Left lung (tissue), 10 donors: ENCODE results near the gene SLC6A19. TPM values are rescaled to one million over a fixed set of nuclear protein-coding genes. Genes with fewer than 3 reads are reported as not detected.
A peak's percentile ranks its signal among the peaks of the same experiment; 100 is the strongest.
"Not testable (repeated sequence)": the region's sequence is repeated elsewhere in the genome, so short reads cannot be mapped to it uniquely, and the experiment has no call there.

Source experiments
- ATAC-seq: fragments of 200-7000 bp; cut with Tn5 transposase; one replicate; pipeline ENCODE4 v1.9.1; 2020; ENCODE audit warnings: moderate library complexity
- DNase-seq, 4 donors: peaks; one replicate each; pipeline ENCODE4 v3.0.0-alpha.2; 2013 to 2020
- H3K27ac ChIP-seq, 2 donors: fragments of 200-600 bp; sonication (generic) in 1 of 2; one replicate each; pipeline versions ENCODE4 v1.5.0 to v1.8.0; 2020 to 2021
- H3K27me3 ChIP-seq, 2 donors: fragments of 200-600 bp; sonication (generic) in 1 of 2; one replicate each; pipeline versions ENCODE4 v1.5.0 to v1.8.0; 2020 to 2021
- H3K36me3 ChIP-seq, 2 donors: fragments of 200-600 bp; sonication (generic) in 1 of 2; one replicate each; pipeline versions ENCODE4 v1.5.0 to v1.8.0; 2020 to 2021
- H3K4me1 ChIP-seq, 2 donors: fragments of 200-600 bp; one replicate each; pipeline ENCODE4 v1.8.0; 2021
- H3K4me3 ChIP-seq, 2 donors: fragments of 200-600 bp; sonication (generic) in 1 of 2; one replicate each; pipeline versions ENCODE4 v1.5.0 to v1.8.0; 2020 to 2021; ENCODE audit warnings: mild to moderate bottlenecking in 1 of 2
- H3K9me3 ChIP-seq, 2 donors: fragments of 200-600 bp; sonication (generic) in 1 of 2; one replicate each; pipeline versions ENCODE4 v1.5.0 to v1.8.0; 2020 to 2021
- CTCF ChIP-seq, 2 donors: fragments of 200-600 bp; sonication (generic) in 1 of 2; IDR thresholded peaks; one replicate each; pipeline versions ENCODE4 v1.5.0 to v1.8.0; 2021; ENCODE audit warnings: antibody characterized with exemption in 2 of 2
- intact Hi-C, 2 donors: fragments of 100-400 bp; cut with DNase I; formaldehyde crosslinking; loops; one replicate each; pipeline versions ENCODE4 v1.11.2 to v1.14.2; 2022
- polyA plus RNA-seq, 6 donors: library from polyadenylated mRNA; unstranded; fragments of 120-200 nt; gene quantifications; one replicate each; pipeline ENCODE4 v1.2.1, GENCODE V29; 2013; ENCODE audit not compliant: insufficient read length in 6 of 6
- total RNA-seq, 2 donors: library from RNA; stranded (reverse); fragmentation: NEBNext Ultra II Directional; extraction: Animal tissue kit (Norgen Biotek cat#: 25700); gene quantifications; one replicate each; pipeline ENCODE4 v1.2.1, GENCODE V29; 2021
- donor health status: DM: no; HTN: yes; CAD: no.
- donor health status: DM: no; HTN: no; CAD: no.

Gene SLC6A19
- total and polyA plus RNA-seq, 8 donors, result 0.04 to 0.54 (median 0.19) TPM; not detected in 2

GRCh38 chr5:1265026-1265425 is 63.6 kb downstream of the SLC6A19 start:
- intact Hi-C loops, result no loop called here
- Histone ChIP-seq H3K27me3 (no peaks in the 10 kb centered on the region), H3K27ac (no peak overlapping the region), H3K36me3 (no peaks in the 10 kb centered on the region), H3K4me3 (no peak overlapping the region), H3K4me1 (no peaks in the 10 kb centered on the region), H3K9me3 (peaks cover 0 to 38% of the 10 kb centered on the region in 2 donors)
- no peak for TF ChIP-seq CTCF (IDR thresholded peaks at IDR 0.05)
- peak in 1 of 4 donors; percentile 59 for DNase-seq
- no peak for ATAC-seq

DNA sequence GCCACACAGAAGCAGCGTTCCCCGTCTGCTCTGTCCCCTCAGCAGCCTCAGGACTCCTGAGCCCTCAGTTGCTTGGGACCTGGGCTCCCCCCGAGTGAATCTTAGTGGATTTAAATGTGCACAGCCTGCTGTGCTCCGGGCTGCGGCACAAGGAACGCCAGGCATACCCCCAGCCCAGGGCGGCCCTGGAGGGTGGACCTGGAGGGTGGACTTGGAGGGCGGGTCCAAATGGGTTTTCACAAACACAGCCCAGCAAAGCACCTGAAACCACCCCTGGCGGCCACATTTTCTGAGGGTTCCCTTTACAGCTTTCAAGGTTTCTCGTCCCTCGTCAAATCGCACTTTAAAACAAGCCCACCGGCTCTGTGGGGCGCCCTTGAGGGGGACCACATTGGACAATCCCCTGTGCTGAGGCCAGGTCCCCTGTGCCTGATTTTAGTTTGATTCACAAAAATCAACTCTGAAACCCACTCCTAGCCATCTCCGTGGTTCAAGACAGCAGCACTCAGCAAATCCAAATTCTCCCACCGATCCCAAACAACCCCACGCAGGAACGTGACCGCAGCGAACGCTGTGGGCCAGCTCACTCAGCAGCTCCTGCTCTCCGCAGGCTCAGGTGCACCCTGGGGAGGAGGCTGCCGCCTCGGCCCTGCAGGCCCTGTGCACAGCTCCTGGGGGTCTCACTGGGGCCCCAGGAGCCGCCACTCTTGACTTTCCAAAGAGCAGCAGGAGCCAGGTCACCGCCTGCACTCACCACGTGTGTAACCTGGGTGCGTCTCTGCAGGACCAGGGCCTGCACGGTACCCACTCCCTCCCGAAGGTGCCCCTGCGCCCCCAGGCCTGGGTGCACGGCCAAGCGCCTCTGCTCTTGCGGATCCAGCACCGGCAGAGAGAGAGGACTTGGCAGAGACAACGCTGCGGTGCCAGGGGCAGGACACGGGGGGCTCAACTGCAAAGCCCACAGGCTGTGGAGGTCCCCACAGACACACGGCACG is 64.4 kb downstream of the SLC6A19 start:
- H3K4me1 ChIP-seq, result no peaks in the 10 kb centered on the region

GRCh38 chr5:1266791-1267190 is 65.4 kb downstream of the SLC6A19 start:
- Histone ChIP-seq H3K9me3 (peaks cover 0 to 28% of the 10 kb centered on the region in 2 donors), H3K4me3 (no peak overlapping the region), H3K27ac (no peak overlapping the region), H3K27me3 (no peaks in the 10 kb centered on the region), H3K4me1 (no peaks in the 10 kb centered on the region), H3K36me3 (no peaks in the 10 kb centered on the region)
- intact Hi-C loops, result no loop called here
- no peak for ATAC-seq
- peak in 1 of 4 donors; percentile 54 for DNase-seq
- no peak for TF ChIP-seq CTCF (IDR thresholded peaks at IDR 0.05)

More for the DNA sequence above, 64.4 kb downstream of the SLC6A19 start:
- TF ChIP-seq CTCF (IDR thresholded peaks at IDR 0.05), result no peak
- intact Hi-C loops, result no loop called here
- H3K27me3 ChIP-seq, result no peaks in the 10 kb centered on the region
- no peak overlapping the region for H3K27ac ChIP-seq
- peaks cover 0 to 38% of the 10 kb centered on the region in 2 donors for H3K9me3 ChIP-seq
- H3K36me3 ChIP-seq, result no peaks in the 10 kb centered on the region
- DNase-seq (peak in 1 of 4 donors; percentile 68), ATAC-seq (no peak)
- no peak overlapping the region for H3K4me3 ChIP-seq

DNA sequence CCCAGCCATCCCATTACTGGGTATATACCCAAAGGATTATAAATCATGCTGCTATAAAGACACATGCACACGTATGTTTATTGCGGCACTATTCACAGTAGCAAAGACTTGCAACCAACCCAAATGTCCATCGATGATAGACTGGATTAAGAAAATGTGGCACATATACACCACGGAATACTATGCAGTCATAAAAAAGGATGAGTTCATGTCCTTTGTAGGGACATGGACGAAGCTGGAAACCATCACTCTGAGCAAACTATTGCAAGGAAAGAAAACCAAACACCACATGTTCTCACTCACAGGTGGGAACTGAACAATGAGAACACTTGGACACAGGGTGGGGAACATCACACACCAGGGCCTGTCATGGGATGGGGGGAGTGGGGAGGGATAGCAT is 66.1 kb downstream of the SLC6A19 start:
- ATAC-seq, DNase-seq, H3K4me1 ChIP-seq, H3K36me3 ChIP-seq, H3K27me3 ChIP-seq, H3K27ac ChIP-seq, intact Hi-C loops, H3K4me3 ChIP-seq: not testable (repeated sequence)
- H3K9me3 ChIP-seq, result peaks cover 0 to 21% of the 10 kb centered on the region in 2 donors

GRCh38 chr5:1268056-1268455 is 66.7 kb downstream of the SLC6A19 start:
- peaks cover 0 to 15% of the 10 kb centered on the region in 2 donors for H3K9me3 ChIP-seq
- intact Hi-C loops, result no loop called here
- no peaks in the 10 kb centered on the region for H3K36me3 ChIP-seq
- ATAC-seq, result no peak
- H3K27ac ChIP-seq, result no peak overlapping the region
- H3K27me3 ChIP-seq, result no peaks in the 10 kb centered on the region
- no peak for TF ChIP-seq CTCF (IDR thresholded peaks at IDR 0.05)
- no peaks in the 10 kb centered on the region for H3K4me1 ChIP-seq
- no peak overlapping the region for H3K4me3 ChIP-seq
- DNase-seq, result peak in 1 of 4 donors; percentile 64
